GM18868 (cell line): ENCODE data around the gene SLAMF1.
"Not testable (repeated sequence)": the region's sequence is repeated elsewhere in the genome, so short reads cannot be mapped to it uniquely, and the experiment has no call there.

Source experiments
- ATAC-seq: cut with Tn5 transposase; IDR thresholded peaks from one replicate; pipeline ENCODE4 v1.9.1; 2021; ENCODE audit warnings: mild to moderate bottlenecking, moderate library complexity; ENCODE audit not compliant: unreplicated experiment

The SLAMF1 gene

GRCh38 chr1:160646711-160647328, at the start of gene SLAMF1:
TSS of gene SLAMF1 (minus strand) at chr1:160647044. CDS start at chr1:160646945, 99 bp downstream.
- ATAC-seq, result peak; percentile 64

GRCh38 chr1:160692390-160692789, 45.5 kb upstream of the SLAMF1 start:
- ATAC-seq, result not testable (repeated sequence)

GRCh38 chr1:160685266-160685665, 38.4 kb upstream of the SLAMF1 start:
- ATAC-seq, result peak; percentile 40

- ATAC-seq, result no peak
These were observed 36.4 kb upstream of the SLAMF1 start for GRCh38 chr1:160682983-160683865.

- ATAC-seq, result no peak
These were observed 35.0 kb upstream of the SLAMF1 start for GRCh38 chr1:160681891-160682140.

- peak; percentile 63 for ATAC-seq
These were observed 34.4 kb upstream of the SLAMF1 start for GRCh38 chr1:160681066-160681890.

GRCh38 chr1:160680399-160680798, 33.6 kb upstream of the SLAMF1 start:
- no peak for ATAC-seq

GRCh38 chr1:160679893-160680292, 33.0 kb upstream of the SLAMF1 start:
- ATAC-seq, result no peak

GRCh38 chr1:160676869-160677597, 30.2 kb upstream of the SLAMF1 start:
- ATAC-seq, result no peak

GRCh38 chr1:160675641-160676410, 29.0 kb upstream of the SLAMF1 start:
- peak; percentile 63 for ATAC-seq

GRCh38 chr1:160674415-160674814, 27.6 kb upstream of the SLAMF1 start:
- ATAC-seq, result no peak

- no peak for ATAC-seq
These were observed 26.2 kb upstream of the SLAMF1 start for GRCh38 chr1:160672789-160673695.

- no peak for ATAC-seq
These were observed 25.0 kb upstream of the SLAMF1 start for GRCh38 chr1:160671603-160672517.

GRCh38 chr1:160670701-160671100, 23.9 kb upstream of the SLAMF1 start:
- ATAC-seq, result no peak

- ATAC-seq, result no peak
These were observed 23.0 kb upstream of the SLAMF1 start for GRCh38 chr1:160669802-160670201.

- no peak for ATAC-seq
These were observed 22.4 kb upstream of the SLAMF1 start for GRCh38 chr1:160669276-160669675.

GRCh38 chr1:160667896-160668295, 21.1 kb upstream of the SLAMF1 start:
- ATAC-seq, result no peak

GRCh38 chr1:160666079-160666442, 19.2 kb upstream of the SLAMF1 start:
- no peak for ATAC-seq
